HEK293 (cell line): ENCODE data around the gene SLC6A16.
A peak's percentile ranks its signal among the peaks of the same experiment; 100 is the strongest.

Experiments used
- MEIS1 ChIP-seq: sonication (generic); formaldehyde crosslinking; IDR thresholded peaks from 2 replicates; pipeline ENCODE4 v1.8.1; 2022; ENCODE audit warnings: missing genetic modification reagents, mild to moderate bottlenecking, borderline replicate concordance
- PRDM10 ChIP-seq: fragments of 450-650 bp; formaldehyde crosslinking; IDR thresholded peaks from 2 replicates; pipeline ENCODE4 v1.5.1; 2016; ENCODE audit warnings: missing biosample characterization, missing genetic modification characterization
- SALL2 ChIP-seq: fragments of 450-650 bp; formaldehyde crosslinking; IDR thresholded peaks from 2 replicates; pipeline ENCODE4 v1.5.0; 2017; ENCODE audit warnings: missing biosample characterization, mild to moderate bottlenecking, missing genetic modification characterization, borderline replicate concordance
- SP3 ChIP-seq: fragments of 450-650 bp; formaldehyde crosslinking; IDR thresholded peaks from 2 replicates; pipeline ENCODE4 v1.5.1; 2016; ENCODE audit warnings: missing biosample characterization, missing genetic modification characterization
- SP7 ChIP-seq: fragments of 450-650 bp; formaldehyde crosslinking; IDR thresholded peaks from 2 replicates; pipeline ENCODE4 v1.5.1; 2016; ENCODE audit warnings: missing biosample characterization, missing genetic modification characterization
- YY1 ChIP-seq: fragments of 450-650 bp; formaldehyde crosslinking; IDR thresholded peaks from 2 replicates; pipeline ENCODE4 v1.5.1; 2018; ENCODE audit warnings: missing biosample characterization, missing genetic modification characterization
- ZBTB10 ChIP-seq: fragments of 450-650 bp; formaldehyde crosslinking; IDR thresholded peaks from 2 replicates; pipeline ENCODE4 v1.5.1; 2016; ENCODE audit warnings: missing biosample characterization, missing genetic modification characterization
- ZFP69B ChIP-seq: fragments of 450-650 bp; formaldehyde crosslinking; IDR thresholded peaks from 2 replicates; pipeline ENCODE4 v1.5.1; 2016; ENCODE audit warnings: missing biosample characterization, missing genetic modification characterization
- ZNF155 ChIP-seq: fragments of 450-650 bp; formaldehyde crosslinking; IDR thresholded peaks from 2 replicates; pipeline ENCODE4 v1.5.1; 2016; ENCODE audit warnings: missing biosample characterization, missing genetic modification characterization
- ZNF184 ChIP-seq: fragments of 450-650 bp; IDR thresholded peaks from 2 replicates; pipeline ENCODE4 v1.5.1; 2018; ENCODE audit warnings: missing biosample characterization, mild to moderate bottlenecking, missing genetic modification characterization
- ZNF292 ChIP-seq: fragments of 450-650 bp; formaldehyde crosslinking; IDR thresholded peaks from 2 replicates; pipeline ENCODE4 v1.5.1; 2016; ENCODE audit warnings: low read depth, missing biosample characterization, missing genetic modification characterization, borderline replicate concordance
- ZNF302 ChIP-seq: fragments of 450-650 bp; formaldehyde crosslinking; IDR thresholded peaks from 2 replicates; pipeline ENCODE4 v1.5.1; 2016; ENCODE audit warnings: missing biosample characterization, missing genetic modification characterization, low read depth
- ZNF416 ChIP-seq: fragments of 450-650 bp; formaldehyde crosslinking; IDR thresholded peaks from 2 replicates; pipeline ENCODE4 v1.5.1; 2016; ENCODE audit warnings: missing biosample characterization, missing genetic modification characterization
- ZNF560 ChIP-seq: fragments of 450-650 bp; formaldehyde crosslinking; IDR thresholded peaks from 2 replicates; pipeline ENCODE4 v1.5.1; 2017; ENCODE audit warnings: missing biosample characterization, missing genetic modification characterization, borderline replicate concordance
- ZNF571 ChIP-seq: fragments of 450-650 bp; formaldehyde crosslinking; IDR thresholded peaks from 2 replicates; pipeline ENCODE4 v1.5.0; 2017; ENCODE audit warnings: missing biosample characterization, missing genetic modification characterization
- ZNF596 ChIP-seq: fragments of 450-650 bp; IDR thresholded peaks from 2 replicates; pipeline ENCODE4 v1.5.0; 2018; ENCODE audit warnings: missing biosample characterization, mild to moderate bottlenecking, missing genetic modification characterization, moderate library complexity
- ZNF629 ChIP-seq: fragments of 450-650 bp; formaldehyde crosslinking; IDR thresholded peaks from 2 replicates; pipeline ENCODE4 v1.5.1; 2017; ENCODE audit warnings: missing biosample characterization, missing genetic modification characterization
- ZNF670 ChIP-seq: fragments of 450-650 bp; formaldehyde crosslinking; IDR thresholded peaks from 2 replicates; pipeline ENCODE4 v1.5.1; 2016; ENCODE audit warnings: missing biosample characterization, missing genetic modification characterization, low read depth
- ZNF692 ChIP-seq: fragments of 450-650 bp; formaldehyde crosslinking; IDR thresholded peaks from 2 replicates; pipeline ENCODE4 v1.5.1; 2016; ENCODE audit warnings: missing biosample characterization, missing genetic modification characterization
- TF ChIP-seq, protein P1 (sequence below): IDR thresholded peaks from 2 replicates; pipeline ENCODE4 v1.6.1; 2011; ENCODE audit warnings: mild to moderate bottlenecking, low read depth, low read length, borderline replicate concordance
- TF ChIP-seq, protein P2 (sequence below): fragments of 450-650 bp; formaldehyde crosslinking; IDR thresholded peaks from 2 replicates; pipeline ENCODE4 v1.5.0; 2017; ENCODE audit warnings: missing biosample characterization, missing genetic modification characterization, borderline replicate concordance
- TF ChIP-seq, protein P3 (sequence below): fragments of 450-650 bp; formaldehyde crosslinking; IDR thresholded peaks from 2 replicates; pipeline ENCODE4 v1.5.1; 2016; ENCODE audit warnings: missing biosample characterization, missing genetic modification characterization
- TF ChIP-seq, protein P4 (sequence below): fragments of 450-650 bp; formaldehyde crosslinking; IDR thresholded peaks from 2 replicates; pipeline ENCODE4 v1.5.1; 2016; ENCODE audit warnings: missing biosample characterization, missing genetic modification characterization

The SLC6A16 gene

DNA sequence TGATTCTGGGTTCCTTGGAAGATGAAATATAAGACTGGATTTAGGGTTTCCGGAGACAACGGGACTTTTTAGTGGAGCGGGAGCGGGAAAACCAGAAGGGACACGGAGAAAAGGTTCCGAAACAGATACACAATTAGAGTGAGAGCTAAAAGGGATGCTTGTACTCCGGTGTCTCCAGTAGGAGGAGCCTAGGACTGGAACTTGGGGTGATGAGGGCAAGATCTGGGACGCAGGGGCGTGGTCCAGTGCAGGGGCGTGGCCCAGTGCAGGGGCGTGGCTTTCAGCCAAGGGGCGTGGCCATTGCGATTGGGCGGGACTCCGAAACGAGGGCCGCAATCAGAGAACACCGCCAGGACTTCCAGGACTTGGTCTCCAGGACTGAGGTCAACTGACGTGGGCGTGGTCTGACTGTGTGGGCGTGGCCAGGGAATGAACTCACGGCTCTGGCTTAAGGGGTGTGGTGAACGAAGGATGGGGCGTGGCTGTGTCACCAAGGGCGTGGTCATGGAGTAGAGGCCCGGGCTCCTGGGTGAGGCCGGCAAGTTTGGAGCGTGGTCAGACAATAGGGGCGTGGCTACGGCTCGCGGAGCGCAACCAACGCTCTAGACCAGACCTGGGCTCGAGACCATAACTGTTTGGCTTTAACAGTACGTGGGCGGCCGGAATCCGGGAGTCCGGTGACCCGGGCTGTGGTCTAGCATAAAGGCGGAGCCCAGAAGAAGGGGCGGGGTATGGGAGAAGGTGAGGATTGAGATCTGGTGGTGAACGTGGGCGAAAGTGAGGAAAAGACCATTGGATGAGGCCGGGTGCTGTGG, 38.5 kb upstream of the SLC6A16 start, which contains the start of gene DKKL1 (continued):
- TF ChIP-seq ZNF670 (tag by site-specific recombination) (no peak), ZNF302 (tag by site-specific recombination) (no peak), ZNF571 (tag by site-specific recombination) (no peak), PRDM10 (tag by site-specific recombination) (peak; percentile 83), ZFP69B (no peak), SP3 (tag by site-specific recombination) (peak; percentile 99), ZNF155 (no peak), ZNF560 (tag by site-specific recombination) (no peak), ZNF629 (no peak), MEIS1 (CRISPR knock-in tag) (no peak), ZNF692 (tag by site-specific recombination) (0 out of 2 replicates have a peak, but pooled peaks have one; percentile 15), SALL2 (no peak), ZNF416 (tag by site-specific recombination) (no peak), ZNF184 (tag by site-specific recombination) (no peak), SP7 (tag by site-specific recombination) (no peak; the same call in none of the 2 replicates), YY1 (tag by site-specific recombination) (no peak), ZNF292 (tag by site-specific recombination) (no peak), ZBTB10 (tag by site-specific recombination) (peak; percentile 56; the same call in 1 of the 2 replicates), ZNF596 (tag by site-specific recombination) (0 out of 2 replicates have a peak, but pooled peaks have one; percentile 32)
- TF ChIP-seq, protein P1, sequence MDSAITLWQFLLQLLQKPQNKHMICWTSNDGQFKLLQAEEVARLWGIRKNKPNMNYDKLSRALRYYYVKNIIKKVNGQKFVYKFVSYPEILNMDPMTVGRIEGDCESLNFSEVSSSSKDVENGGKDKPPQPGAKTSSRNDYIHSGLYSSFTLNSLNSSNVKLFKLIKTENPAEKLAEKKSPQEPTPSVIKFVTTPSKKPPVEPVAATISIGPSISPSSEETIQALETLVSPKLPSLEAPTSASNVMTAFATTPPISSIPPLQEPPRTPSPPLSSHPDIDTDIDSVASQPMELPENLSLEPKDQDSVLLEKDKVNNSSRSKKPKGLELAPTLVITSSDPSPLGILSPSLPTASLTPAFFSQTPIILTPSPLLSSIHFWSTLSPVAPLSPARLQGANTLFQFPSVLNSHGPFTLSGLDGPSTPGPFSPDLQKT: no peak
- TF ChIP-seq, protein P2, sequence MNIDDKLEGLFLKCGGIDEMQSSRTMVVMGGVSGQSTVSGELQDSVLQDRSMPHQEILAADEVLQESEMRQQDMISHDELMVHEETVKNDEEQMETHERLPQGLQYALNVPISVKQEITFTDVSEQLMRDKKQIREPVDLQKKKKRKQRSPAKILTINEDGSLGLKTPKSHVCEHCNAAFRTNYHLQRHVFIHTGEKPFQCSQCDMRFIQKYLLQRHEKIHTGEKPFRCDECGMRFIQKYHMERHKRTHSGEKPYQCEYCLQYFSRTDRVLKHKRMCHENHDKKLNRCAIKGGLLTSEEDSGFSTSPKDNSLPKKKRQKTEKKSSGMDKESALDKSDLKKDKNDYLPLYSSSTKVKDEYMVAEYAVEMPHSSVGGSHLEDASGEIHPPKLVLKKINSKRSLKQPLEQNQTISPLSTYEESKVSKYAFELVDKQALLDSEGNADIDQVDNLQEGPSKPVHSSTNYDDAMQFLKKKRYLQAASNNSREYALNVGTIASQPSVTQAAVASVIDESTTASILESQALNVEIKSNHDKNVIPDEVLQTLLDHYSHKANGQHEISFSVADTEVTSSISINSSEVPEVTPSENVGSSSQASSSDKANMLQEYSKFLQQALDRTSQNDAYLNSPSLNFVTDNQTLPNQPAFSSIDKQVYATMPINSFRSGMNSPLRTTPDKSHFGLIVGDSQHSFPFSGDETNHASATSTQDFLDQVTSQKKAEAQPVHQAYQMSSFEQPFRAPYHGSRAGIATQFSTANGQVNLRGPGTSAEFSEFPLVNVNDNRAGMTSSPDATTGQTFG (tag by site-specific recombination): no peak
- TF ChIP-seq, protein P3, sequence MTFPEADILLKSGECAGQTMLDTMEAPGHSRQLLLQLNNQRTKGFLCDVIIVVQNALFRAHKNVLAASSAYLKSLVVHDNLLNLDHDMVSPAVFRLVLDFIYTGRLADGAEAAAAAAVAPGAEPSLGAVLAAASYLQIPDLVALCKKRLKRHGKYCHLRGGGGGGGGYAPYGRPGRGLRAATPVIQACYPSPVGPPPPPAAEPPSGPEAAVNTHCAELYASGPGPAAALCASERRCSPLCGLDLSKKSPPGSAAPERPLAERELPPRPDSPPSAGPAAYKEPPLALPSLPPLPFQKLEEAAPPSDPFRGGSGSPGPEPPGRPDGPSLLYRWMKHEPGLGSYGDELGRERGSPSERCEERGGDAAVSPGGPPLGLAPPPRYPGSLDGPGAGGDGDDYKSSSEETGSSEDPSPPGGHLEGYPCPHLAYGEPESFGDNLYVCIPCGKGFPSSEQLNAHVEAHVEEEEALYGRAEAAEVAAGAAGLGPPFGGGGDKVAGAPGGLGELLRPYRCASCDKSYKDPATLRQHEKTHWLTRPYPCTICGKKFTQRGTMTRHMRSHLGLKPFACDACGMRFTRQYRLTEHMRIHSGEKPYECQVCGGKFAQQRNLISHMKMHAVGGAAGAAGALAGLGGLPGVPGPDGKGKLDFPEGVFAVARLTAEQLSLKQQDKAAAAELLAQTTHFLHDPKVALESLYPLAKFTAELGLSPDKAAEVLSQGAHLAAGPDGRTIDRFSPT: no peak
- TF ChIP-seq, protein P4, sequence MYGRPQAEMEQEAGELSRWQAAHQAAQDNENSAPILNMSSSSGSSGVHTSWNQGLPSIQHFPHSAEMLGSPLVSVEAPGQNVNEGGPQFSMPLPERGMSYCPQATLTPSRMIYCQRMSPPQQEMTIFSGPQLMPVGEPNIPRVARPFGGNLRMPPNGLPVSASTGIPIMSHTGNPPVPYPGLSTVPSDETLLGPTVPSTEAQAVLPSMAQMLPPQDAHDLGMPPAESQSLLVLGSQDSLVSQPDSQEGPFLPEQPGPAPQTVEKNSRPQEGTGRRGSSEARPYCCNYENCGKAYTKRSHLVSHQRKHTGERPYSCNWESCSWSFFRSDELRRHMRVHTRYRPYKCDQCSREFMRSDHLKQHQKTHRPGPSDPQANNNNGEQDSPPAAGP (tag by site-specific recombination): 0 out of 2 replicates have a peak, but pooled peaks have one; percentile 28
